Measurements from ENCODE around the gene OGG1. TPM values are rescaled to one million over a fixed set of nuclear protein-coding genes. Genes with fewer than 3 reads are reported as not detected.

Gene OGG1
- total and polyA plus RNA-seq, 9 of the 15 experiments (the other 6 are each of a cell fraction or from before 2014, with no cell fraction given), result 6.6 to 33.0 (median 24.4) TPM

DNA sequence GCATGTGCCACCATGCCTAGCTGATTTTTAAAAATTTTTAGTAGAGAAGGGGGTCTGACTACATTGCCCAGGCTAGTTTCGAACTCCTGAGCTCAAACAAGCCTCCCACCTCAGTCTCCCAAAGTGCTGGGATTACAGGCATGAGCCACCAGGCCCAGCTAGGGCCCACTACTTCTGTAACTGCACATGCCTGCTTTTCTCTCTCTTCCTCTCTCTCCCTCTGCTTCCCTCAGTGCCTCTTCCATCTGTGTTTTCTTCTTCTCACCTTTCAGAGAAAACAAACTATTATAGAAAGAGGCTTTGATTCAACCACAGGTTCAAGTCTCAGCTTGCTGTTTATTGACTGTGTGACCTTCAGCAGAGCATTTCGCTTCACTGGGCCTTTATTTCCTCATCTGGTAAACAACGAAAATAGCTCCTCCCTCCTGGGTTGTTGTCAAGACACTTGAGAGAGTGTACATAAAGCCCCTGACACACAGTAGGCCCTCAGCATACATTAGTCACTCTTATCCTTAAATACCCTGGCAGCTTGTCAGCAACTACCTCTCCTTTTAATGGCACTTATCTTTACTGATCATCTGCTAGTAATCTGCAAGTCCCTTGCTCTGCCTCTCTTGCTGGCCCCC is 32.3 kb downstream of the OGG1 start:
- TF ChIP-seq CBFA2T2 (conservative IDR thresholded peaks at IDR 0.05) (0 out of 2 replicates have a peak, but pooled peaks have one; percentile 9), FOXJ2 (tag; IDR thresholded peaks at IDR 0.05) (peak; percentile 75; the same call in 1 of the 2 replicates), CBFA2T3 (IDR thresholded peaks at IDR 0.05) (peak; percentile 49), FOSL1 (tag; conservative IDR thresholded peaks at IDR 0.05) (peak; percentile 65; the same call in 1 of the 2 replicates), ZKSCAN1 (IDR thresholded peaks at IDR 0.05; ENCODE audit: low read depth, low read length) (peak; percentile 96), ARID1B (IDR thresholded peaks at IDR 0.05) (peak; percentile 34; the same call in 1 of the 2 replicates), ZNF174 (CRISPR knock-in tag; IDR thresholded peaks at IDR 0.05) (no peak)
- TF ChIP-seq, protein P1, sequence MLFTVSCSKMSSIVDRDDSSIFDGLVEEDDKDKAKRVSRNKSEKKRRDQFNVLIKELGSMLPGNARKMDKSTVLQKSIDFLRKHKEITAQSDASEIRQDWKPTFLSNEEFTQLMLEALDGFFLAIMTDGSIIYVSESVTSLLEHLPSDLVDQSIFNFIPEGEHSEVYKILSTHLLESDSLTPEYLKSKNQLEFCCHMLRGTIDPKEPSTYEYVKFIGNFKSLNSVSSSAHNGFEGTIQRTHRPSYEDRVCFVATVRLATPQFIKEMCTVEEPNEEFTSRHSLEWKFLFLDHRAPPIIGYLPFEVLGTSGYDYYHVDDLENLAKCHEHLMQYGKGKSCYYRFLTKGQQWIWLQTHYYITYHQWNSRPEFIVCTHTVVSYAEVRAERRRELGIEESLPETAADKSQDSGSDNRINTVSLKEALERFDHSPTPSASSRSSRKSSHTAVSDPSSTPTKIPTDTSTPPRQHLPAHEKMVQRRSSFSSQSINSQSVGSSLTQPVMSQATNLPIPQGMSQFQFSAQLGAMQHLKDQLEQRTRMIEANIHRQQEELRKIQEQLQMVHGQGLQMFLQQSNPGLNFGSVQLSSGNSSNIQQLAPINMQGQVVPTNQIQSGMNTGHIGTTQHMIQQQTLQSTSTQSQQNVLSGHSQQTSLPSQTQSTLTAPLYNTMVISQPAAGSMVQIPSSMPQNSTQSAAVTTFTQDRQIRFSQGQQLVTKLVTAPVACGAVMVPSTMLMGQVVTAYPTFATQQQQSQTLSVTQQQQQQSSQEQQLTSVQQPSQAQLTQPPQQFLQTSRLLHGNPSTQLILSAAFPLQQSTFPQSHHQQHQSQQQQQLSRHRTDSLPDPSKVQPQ (CRISPR knock-in tag; IDR thresholded peaks at IDR 0.05; ENCODE audit: borderline replicate concordance), result no peak
- H3K4me2 ChIP-seq (ENCODE audit: insufficient read depth, low read length), result no peak overlapping the region
- no peak overlapping the region for H3K27ac ChIP-seq (ENCODE audit: extremely low read depth, low read depth, low read length)
- H4K20me1 ChIP-seq (replicated peaks; ENCODE audit: control insufficient read depth, insufficient read depth, low read length), result no peaks in the 10 kb centered on the region
- CTCF ChIA-PET (ENCODE audit: low intra/inter-chr PET ratio), result interaction anchor here (0.6 kb wide), 1 partner anchor 1102 kb away, joined by 4 read pairs; no protein-coding TSS in a partner anchor
- no peaks in the 10 kb centered on the region for H3K27me3 ChIP-seq (ENCODE audit: control insufficient read depth in 2 of 2, insufficient read depth in 2 of 2, low read length in 2 of 2)
- peaks cover 55% of the 10 kb centered on the region for H3K36me3 ChIP-seq (ENCODE audit: control insufficient read depth, insufficient read depth, low read length)
- FAIRE-seq (no peak), DNase-seq (ENCODE audit: extremely low read depth in 1 of 4, low spot score in 3 of 4) (no peak), ATAC-seq (no peak)
- intact Hi-C loops (cut with micrococcal nuclease), result loop anchor here (5.0 kb wide), 1 partner anchor 150 kb away; the partner anchor contains the start of gene CRELD1
- POLR2A ChIA-PET, result interaction anchor here (0.8 to 3.1 kb wide), 6 partner anchors 8 to 32 kb away, joined by 3 to 21 read pairs (median 6); partner anchors contain the start of genes ARPC4 and OGG1
- in situ Hi-C loops (cut with MboI), result no loop called here
- peaks cover 33% of the 10 kb centered on the region in 2 experiments for H3K4me1 ChIP-seq (replicated peaks in 1 of 2; ENCODE audit: control insufficient read depth in 2 of 2, insufficient read depth in 2 of 2, low read length in 2 of 2)
- WGBS (ENCODE audit: insufficient coverage, low coverage, missing lambda C conversion rate), result 67% methylated on average over 3 of the region's 3 CpGs
- BruUV-seq (replicated peaks), result no TSS peak
- H3K4me3 ChIP-seq, result no peak overlapping the region
- no peaks in the 10 kb centered on the region for H3K9me3 ChIP-seq (replicated peaks; ENCODE audit: control insufficient read depth, insufficient read depth, low read depth, low read length)
- no peaks in the 10 kb centered on the region for H3K9me1 ChIP-seq (ENCODE audit: control insufficient read depth, insufficient read depth, low read length)
- H3K79me2 ChIP-seq (ENCODE audit: control insufficient read depth, insufficient read depth, low read length), result no peaks in the 10 kb centered on the region
- H3K9ac ChIP-seq (ENCODE audit: insufficient read depth in 1 of 2, low read depth in 2 of 2, low read length in 2 of 2), result no peak overlapping the region; a peak in 1 of 4 replicates
- H2AFZ ChIP-seq (ENCODE audit: low read depth, low read length), result no peak overlapping the region
